Parathyroid adenoma (tissue), 2 donors: ENCODE data around the gene KAT2B.

Experiments
- H2AFZ ChIP-seq: fragments of 300-600 bp; sonication (generic); one replicate; pipeline ENCODE4 v1.7.0; 2017; ENCODE audit warnings: antibody characterized with exemption, mild to moderate bottlenecking
- H3K27ac ChIP-seq: fragments of 300-600 bp; sonication (generic); one replicate; pipeline ENCODE4 v1.7.0; 2017
- H3K27me3 ChIP-seq: fragments of 300-600 bp; sonication (generic); one replicate; pipeline ENCODE4 v1.7.0; 2017; ENCODE audit warnings: low read length; ENCODE audit not compliant: control insufficient read depth, insufficient read depth
- H3K36me3 ChIP-seq: fragments of 300-600 bp; sonication (generic); one replicate; pipeline ENCODE4 v1.7.0; 2017; ENCODE audit warnings: low read length; ENCODE audit not compliant: control insufficient read depth, insufficient read depth
- H3K4me1 ChIP-seq: fragments of 300-600 bp; sonication (generic); one replicate; pipeline ENCODE4 v1.7.0; 2017; ENCODE audit warnings: control low read depth
- H3K4me2 ChIP-seq: fragments of 300-600 bp; sonication (generic); one replicate; pipeline ENCODE4 v1.7.0; 2017; ENCODE audit warnings: low read length
- H3K4me3 ChIP-seq: fragments of 300-600 bp; sonication (generic); one replicate; pipeline ENCODE4 v1.7.0; 2017; ENCODE audit warnings: low read depth, low read length
- H3K79me2 ChIP-seq: fragments of 300-600 bp; sonication (generic); one replicate; pipeline ENCODE4 v1.7.0; 2017; ENCODE audit warnings: control low read depth
- H3K9ac ChIP-seq: fragments of 300-600 bp; sonication (generic); one replicate; pipeline ENCODE4 v1.7.0; 2017; ENCODE audit warnings: mild to moderate bottlenecking
- H3K9me3 ChIP-seq: fragments of 300-600 bp; sonication (generic); one replicate; pipeline ENCODE4 v1.7.0; 2017; ENCODE audit warnings: low read length; ENCODE audit not compliant: control insufficient read depth
- TF ChIP-seq, protein P1 (sequence below): fragments of 300-600 bp; sonication (generic); IDR thresholded peaks from one replicate; pipeline ENCODE4 v1.7.0; 2017; ENCODE audit warnings: antibody characterized with exemption, mild to moderate bottlenecking
- donor health status: primary hyperparathyroidism.

KAT2B gene

DNA sequence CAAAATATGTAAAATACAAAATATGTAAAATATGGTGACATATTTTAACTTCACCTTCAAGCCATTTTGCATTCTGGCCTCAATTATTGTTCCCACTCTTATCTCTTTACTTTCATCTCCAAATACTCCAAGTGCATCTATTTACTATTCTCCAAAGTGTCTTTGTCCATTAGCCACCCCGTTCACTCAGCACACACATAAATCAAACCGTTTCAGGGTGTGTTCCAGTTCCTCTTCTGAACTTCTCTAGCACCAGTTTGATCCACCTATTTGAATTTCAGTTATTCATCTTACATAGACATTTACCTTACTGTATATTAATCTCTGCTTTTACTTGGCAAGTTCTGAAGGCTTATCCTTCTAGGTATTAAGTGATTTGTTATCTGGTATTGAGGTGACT is 100.6 kb downstream of the KAT2B start:
- Histone ChIP-seq H3K4me3 (no peak overlapping the region), H3K4me2 (no peak overlapping the region), H3K9ac (no peak overlapping the region), H3K9me3 (no peaks in the 10 kb centered on the region), H3K36me3 (no peaks in the 10 kb centered on the region), H3K27me3 (no peaks in the 10 kb centered on the region), H2AFZ (no peak overlapping the region), H3K79me2 (no peaks in the 10 kb centered on the region), H3K27ac (no peak overlapping the region), H3K4me1 (no peaks in the 10 kb centered on the region)
- TF ChIP-seq, protein P1, sequence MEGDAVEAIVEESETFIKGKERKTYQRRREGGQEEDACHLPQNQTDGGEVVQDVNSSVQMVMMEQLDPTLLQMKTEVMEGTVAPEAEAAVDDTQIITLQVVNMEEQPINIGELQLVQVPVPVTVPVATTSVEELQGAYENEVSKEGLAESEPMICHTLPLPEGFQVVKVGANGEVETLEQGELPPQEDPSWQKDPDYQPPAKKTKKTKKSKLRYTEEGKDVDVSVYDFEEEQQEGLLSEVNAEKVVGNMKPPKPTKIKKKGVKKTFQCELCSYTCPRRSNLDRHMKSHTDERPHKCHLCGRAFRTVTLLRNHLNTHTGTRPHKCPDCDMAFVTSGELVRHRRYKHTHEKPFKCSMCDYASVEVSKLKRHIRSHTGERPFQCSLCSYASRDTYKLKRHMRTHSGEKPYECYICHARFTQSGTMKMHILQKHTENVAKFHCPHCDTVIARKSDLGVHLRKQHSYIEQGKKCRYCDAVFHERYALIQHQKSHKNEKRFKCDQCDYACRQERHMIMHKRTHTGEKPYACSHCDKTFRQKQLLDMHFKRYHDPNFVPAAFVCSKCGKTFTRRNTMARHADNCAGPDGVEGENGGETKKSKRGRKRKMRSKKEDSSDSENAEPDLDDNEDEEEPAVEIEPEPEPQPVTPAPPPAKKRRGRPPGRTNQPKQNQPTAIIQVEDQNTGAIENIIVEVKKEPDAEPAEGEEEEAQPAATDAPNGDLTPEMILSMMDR: no peak

DNA sequence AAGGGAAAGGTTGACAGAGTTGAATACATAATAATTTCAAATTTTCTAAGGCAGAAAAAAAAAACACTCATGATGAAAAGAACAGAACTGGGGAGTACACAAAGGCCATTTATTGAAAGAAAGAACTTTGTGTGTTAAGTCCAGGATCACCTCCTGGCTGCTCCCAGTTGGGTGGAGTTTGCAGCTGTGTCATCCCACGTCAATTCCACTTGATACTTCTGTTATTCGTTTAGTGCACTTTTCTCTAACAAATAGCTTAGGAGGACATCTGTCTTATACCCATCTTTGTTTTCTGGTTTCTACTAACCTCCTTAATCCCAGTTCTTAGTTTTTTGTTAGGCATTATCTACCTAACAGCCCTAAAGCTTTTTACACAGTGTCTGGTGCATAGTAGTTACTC is 101.1 kb downstream of the KAT2B start:
- Histone ChIP-seq H2AFZ (no peak overlapping the region), H3K36me3 (no peaks in the 10 kb centered on the region), H3K9ac (no peak overlapping the region), H3K27me3 (no peaks in the 10 kb centered on the region), H3K4me1 (no peaks in the 10 kb centered on the region), H3K4me3 (no peak overlapping the region), H3K9me3 (no peaks in the 10 kb centered on the region), H3K79me2 (no peaks in the 10 kb centered on the region), H3K27ac (no peak overlapping the region), H3K4me2 (no peak overlapping the region)
- TF ChIP-seq, protein P1: no peak

DNA sequence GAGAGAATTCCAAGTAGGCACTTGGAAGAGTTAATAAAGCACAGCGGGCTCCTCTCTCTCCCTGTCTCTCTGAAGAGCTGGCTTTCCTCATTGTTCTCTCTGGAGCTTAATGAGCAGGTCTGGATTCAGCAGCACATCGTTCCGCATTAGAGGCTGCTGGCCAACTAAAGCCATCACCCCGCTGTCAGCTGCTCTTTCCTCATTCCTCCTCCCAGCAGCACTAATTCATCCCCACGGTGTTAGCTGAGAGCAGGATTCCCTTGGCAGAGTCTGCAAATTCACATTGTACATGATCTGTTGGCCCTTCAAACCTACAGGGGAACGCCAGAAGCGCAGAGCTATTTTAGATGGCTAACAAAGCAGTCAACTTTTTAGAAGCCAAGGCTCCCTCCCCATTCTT is 101.6 kb downstream of the KAT2B start:
- TF ChIP-seq, protein P1: no peak
- no peaks in the 10 kb centered on the region for H3K27me3 ChIP-seq
- no peaks in the 10 kb centered on the region for H3K36me3 ChIP-seq
- no peak overlapping the region for H3K4me2 ChIP-seq
- H3K9ac ChIP-seq: no peak overlapping the region
- no peaks in the 10 kb centered on the region for H3K9me3 ChIP-seq
- no peak overlapping the region for H3K27ac ChIP-seq
- H3K4me3 ChIP-seq: no peak overlapping the region
- H2AFZ ChIP-seq: no peak overlapping the region
- H3K4me1 ChIP-seq: no peaks in the 10 kb centered on the region
- H3K79me2 ChIP-seq: no peaks in the 10 kb centered on the region

DNA sequence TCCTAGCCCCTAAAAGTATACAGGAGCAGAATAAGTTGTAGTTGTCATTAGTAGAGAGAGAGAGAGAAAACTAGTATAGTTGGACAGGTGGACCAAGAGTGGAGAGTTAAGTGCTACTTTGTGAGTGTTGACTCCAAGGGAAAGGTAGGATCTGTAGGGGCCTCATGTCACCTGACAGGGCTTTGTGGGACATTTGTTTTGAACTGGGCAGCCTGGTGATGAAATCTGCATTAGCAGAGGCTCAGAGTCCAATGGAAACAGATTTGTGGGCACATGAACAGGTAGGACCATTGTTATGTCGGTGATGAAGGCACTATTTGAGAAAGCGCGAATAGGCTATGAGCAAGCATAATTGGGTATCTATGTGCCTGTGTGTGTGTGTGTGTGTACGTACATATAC is 102.3 kb downstream of the KAT2B start:
- H3K79me2 ChIP-seq: no peaks in the 10 kb centered on the region
- H3K36me3 ChIP-seq: no peaks in the 10 kb centered on the region
- no peaks in the 10 kb centered on the region for H3K4me1 ChIP-seq
- H3K27ac ChIP-seq: no peak overlapping the region
- no peaks in the 10 kb centered on the region for H3K9me3 ChIP-seq
- H3K4me3 ChIP-seq: no peak overlapping the region
- no peaks in the 10 kb centered on the region for H3K27me3 ChIP-seq
- no peak overlapping the region for H2AFZ ChIP-seq
- H3K4me2 ChIP-seq: no peak overlapping the region
- no peak overlapping the region for H3K9ac ChIP-seq
- TF ChIP-seq, protein P1: no peak

DNA sequence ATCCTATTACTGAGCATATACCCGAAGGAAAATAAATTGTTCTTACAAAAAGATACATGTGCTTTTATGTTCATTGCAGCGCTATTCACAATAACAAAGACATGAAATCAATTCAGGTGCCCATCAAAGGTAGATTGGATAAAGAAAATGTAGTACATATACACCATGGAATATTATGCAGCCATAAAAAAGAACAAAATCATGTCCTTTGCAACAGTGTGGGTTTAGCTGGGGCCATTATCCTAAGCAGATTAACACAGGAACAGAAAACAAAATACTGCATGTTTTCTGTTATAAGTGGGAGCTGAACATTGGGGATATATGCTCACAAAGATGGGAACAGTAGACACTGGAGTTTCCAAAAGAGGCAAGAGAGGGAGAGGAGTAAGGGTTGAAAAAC is 103.3 kb downstream of the KAT2B start:
- Histone ChIP-seq H3K9me3 (no peaks in the 10 kb centered on the region), H3K79me2 (no peaks in the 10 kb centered on the region), H3K27me3 (no peaks in the 10 kb centered on the region), H3K4me3 (no peak overlapping the region), H2AFZ (no peak overlapping the region), H3K36me3 (no peaks in the 10 kb centered on the region), H3K4me1 (no peaks in the 10 kb centered on the region), H3K9ac (no peak overlapping the region), H3K4me2 (no peak overlapping the region), H3K27ac (no peak overlapping the region)
- TF ChIP-seq, protein P1: no peak
